ENCODE data around the gene KCNJ3.
"Not testable (repeated sequence)": the region's sequence is repeated elsewhere in the genome, so short reads cannot be mapped to it uniquely, and the experiment has no call there.

KCNJ3 gene

DNA sequence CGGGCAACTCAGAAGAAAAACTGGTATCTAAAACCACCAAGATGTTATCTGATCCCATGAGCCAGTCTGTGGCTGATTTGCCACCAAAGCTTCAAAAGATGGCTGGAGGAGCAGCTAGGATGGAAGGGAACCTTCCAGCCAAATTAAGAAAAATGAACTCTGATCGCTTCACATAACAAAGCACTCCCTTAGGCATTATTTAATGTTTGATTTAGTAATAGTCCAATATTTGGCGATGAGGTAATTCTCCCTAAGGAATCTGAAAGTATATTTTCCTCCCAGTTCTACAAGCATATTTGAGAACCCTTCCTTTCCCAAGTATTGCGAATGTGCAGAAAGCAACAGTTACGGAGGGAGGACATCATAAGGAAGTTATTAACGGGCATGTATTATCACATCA is 156.6 kb downstream of the KCNJ3 start:
- no peak for DNase-seq

GRCh38 chr2:154867151-154867550 is 168.7 kb downstream of the KCNJ3 start:
- DNase-seq: not testable (repeated sequence)

DNA sequence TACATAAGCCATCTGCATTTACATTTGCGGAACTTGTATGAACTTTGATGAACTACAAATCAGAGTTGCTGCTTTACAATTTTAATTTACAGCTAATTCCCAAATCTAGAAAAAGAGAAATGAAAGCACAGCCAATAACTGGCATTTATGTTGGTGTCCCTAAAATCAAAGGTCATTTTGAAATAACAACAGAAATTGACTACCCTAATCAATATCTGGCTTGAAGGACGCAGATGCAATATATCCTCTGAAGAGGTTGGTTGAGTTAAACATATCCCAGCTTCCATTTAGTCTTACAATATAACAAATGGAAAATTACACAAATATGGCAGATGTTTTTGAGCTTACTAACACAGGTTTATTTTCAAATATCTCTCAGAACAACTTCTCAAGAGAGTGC is 177.5 kb downstream of the KCNJ3 start:
- DNase-seq: no peak

DNA sequence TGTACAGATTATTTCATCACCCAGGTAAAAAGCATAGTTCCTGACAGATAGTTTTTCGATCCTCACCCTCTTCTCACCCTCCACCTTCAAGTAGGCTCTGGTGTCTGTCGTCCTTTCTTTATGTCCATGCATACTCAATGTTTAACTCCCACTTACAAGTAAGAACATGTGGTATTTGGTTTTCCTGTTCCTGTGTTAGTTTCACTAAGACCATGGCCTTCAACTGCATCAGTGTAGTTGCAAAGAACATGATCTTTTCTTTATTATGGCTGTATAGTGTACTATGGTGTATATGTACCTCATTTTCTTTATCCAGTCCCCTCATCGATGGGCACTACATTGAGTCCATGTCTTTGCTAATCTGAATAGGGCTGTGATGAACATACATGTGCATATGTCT is 184.2 kb downstream of the KCNJ3 start:
- DNase-seq: no peak

DNA sequence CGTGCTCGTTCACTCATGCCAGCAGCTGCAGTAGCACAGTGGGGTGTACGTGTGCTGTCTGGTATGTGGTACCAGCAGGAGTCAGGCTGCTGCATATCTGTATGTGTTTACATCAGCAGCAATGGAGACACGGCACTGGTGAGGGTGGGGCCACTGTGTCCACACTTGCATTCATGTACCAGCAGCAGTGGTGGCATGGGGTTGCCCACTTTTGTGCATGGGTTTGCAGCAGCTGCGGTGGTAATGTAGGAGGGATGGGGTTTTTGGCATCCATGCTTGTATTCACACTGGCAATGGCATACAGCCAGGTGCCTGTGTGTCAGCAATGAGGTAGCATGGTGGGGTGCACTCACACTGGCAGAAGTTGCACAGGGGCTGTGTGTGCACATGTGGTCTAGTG is 187.8 kb downstream of the KCNJ3 start:
- DNase-seq: no peak

- no peak for DNase-seq
Measured at GRCh38 chr2:154898269-154898668, 199.8 kb downstream of the KCNJ3 start.

- no peak for DNase-seq
Measured at GRCh38 chr2:154901063-154901462, 202.6 kb downstream of the KCNJ3 start.
